ENCODE results near the gene TEP1. TPM values are rescaled to one million over a fixed set of nuclear protein-coding genes. Genes with fewer than 3 reads are reported as not detected.
A peak's percentile ranks its signal among the peaks of the same experiment; 100 is the strongest.

Gene TEP1
- total and polyA plus RNA-seq, 2 experiments from 2014 or later: 3.0 to 8.5 TPM

- no peak for TF ChIP-seq REST (IDR thresholded peaks at IDR 0.05; ENCODE audit: unreplicated experiment)
- no peak for TF ChIP-seq JUNB (IDR thresholded peaks at IDR 0.05; ENCODE audit: unreplicated experiment)
- TF ChIP-seq EZH2 (IDR thresholded peaks at IDR 0.05; ENCODE audit: low read depth, unreplicated experiment): no peak
- TF ChIP-seq ZNF114 (CRISPR knock-in tag; IDR thresholded peaks at IDR 0.05): no peak
- no peak for TF ChIP-seq ETS1 (IDR thresholded peaks at IDR 0.05)
Observed at GRCh38 chr14:20317720-20318119, 95.6 kb downstream of the TEP1 start (continued).

Small RNAs within 50 kb of the gene (small RNA-seq; reads per million reads assigned to genes)
- gene RNA5SP382 (ENCODE audit: low replicate concordance): 8.8 reads per million, percentile 96 among the genes with 10 or more reads in this experiment
- gene SNORA79B (ENCODE audit: low replicate concordance): 0.17 reads per million
- 2,859 reads per million, percentile 100 among the genes with 10 or more reads in this experiment for gene SNORD126 (ENCODE audit: low replicate concordance)

Other genes with a start within 250 kb of the TEP1 start
- gene OR11G2, start 222.6 kb downstream of the TEP1 start, total RNA-seq (2014; rRNA removed; shearing (Covaris generic)): not detected in 2 replicates
- gene OR11G2, start 222.6 kb downstream of the TEP1 start, polyA plus RNA-seq (2016; fragmentation: Nextera tagmentation; extraction: Ambion mirVana): not detected in 2 replicates
- gene OR11H6, start 189.8 kb downstream of the TEP1 start, total RNA-seq (2014; rRNA removed; shearing (Covaris generic)): not detected in 2 replicates
- not detected in 2 replicates for gene OR11H6, start 189.8 kb downstream of the TEP1 start, polyA plus RNA-seq (2016; fragmentation: Nextera tagmentation; extraction: Ambion mirVana)
- gene OR11H7, start 184.5 kb downstream of the TEP1 start, total RNA-seq (2014; rRNA removed; shearing (Covaris generic)): not detected in 2 replicates
- gene OR11H7, start 184.5 kb downstream of the TEP1 start, polyA plus RNA-seq (2016; fragmentation: Nextera tagmentation; extraction: Ambion mirVana): not detected in 2 replicates
- gene OR11H4, start 174.2 kb downstream of the TEP1 start, total RNA-seq (2014; rRNA removed; shearing (Covaris generic)): not detected in 2 replicates
- gene OR11H4, start 174.2 kb downstream of the TEP1 start, polyA plus RNA-seq (2016; fragmentation: Nextera tagmentation; extraction: Ambion mirVana): not detected in 2 replicates
- gene TTC5, start 107.5 kb downstream of the TEP1 start, total RNA-seq (2014; rRNA removed; shearing (Covaris generic)): 14.6 and 16.4 TPM in 2 replicates
- 9.3 and 11.9 TPM in 2 replicates for gene TTC5, start 107.5 kb downstream of the TEP1 start, polyA plus RNA-seq (2016; fragmentation: Nextera tagmentation; extraction: Ambion mirVana)
- 247 and 254 TPM in 2 replicates for gene CCNB1IP1, start 80.2 kb downstream of the TEP1 start, total RNA-seq (2014; rRNA removed; shearing (Covaris generic))
- gene CCNB1IP1, start 80.2 kb downstream of the TEP1 start, polyA plus RNA-seq (2016; fragmentation: Nextera tagmentation; extraction: Ambion mirVana): 108 and 110 TPM in 2 replicates
- 27.0 and 27.8 TPM in 2 replicates for gene PARP2, start 69.9 kb downstream of the TEP1 start, total RNA-seq (2014; rRNA removed; shearing (Covaris generic))
- 39.5 and 42.7 TPM in 2 replicates for gene PARP2, start 69.9 kb downstream of the TEP1 start, polyA plus RNA-seq (2016; fragmentation: Nextera tagmentation; extraction: Ambion mirVana)
- 0.12 and 0.35 TPM in 2 replicates for gene KLHL33, start 22.7 kb upstream of the TEP1 start, total RNA-seq (2014; rRNA removed; shearing (Covaris generic))
- 0.09 and 0.15 TPM in 2 replicates for gene KLHL33, start 22.7 kb upstream of the TEP1 start, polyA plus RNA-seq (2016; fragmentation: Nextera tagmentation; extraction: Ambion mirVana)
- 59.5 and 62.8 TPM in 2 replicates for gene OSGEP, start 41.3 kb upstream of the TEP1 start, total RNA-seq (2014; rRNA removed; shearing (Covaris generic))
- 29.0 and 35.1 TPM in 2 replicates for gene OSGEP, start 41.3 kb upstream of the TEP1 start, polyA plus RNA-seq (2016; fragmentation: Nextera tagmentation; extraction: Ambion mirVana)
- 216 and 247 TPM in 2 replicates for gene APEX1, start 41.7 kb upstream of the TEP1 start, total RNA-seq (2014; rRNA removed; shearing (Covaris generic))
- 279 and 291 TPM in 2 replicates for gene APEX1, start 41.7 kb upstream of the TEP1 start, polyA plus RNA-seq (2016; fragmentation: Nextera tagmentation; extraction: Ambion mirVana)
- gene PIP4P1, start 47.9 kb upstream of the TEP1 start, total RNA-seq (2014; rRNA removed; shearing (Covaris generic)): 24.8 and 26.4 TPM in 2 replicates
- gene PIP4P1, start 47.9 kb upstream of the TEP1 start, polyA plus RNA-seq (2016; fragmentation: Nextera tagmentation; extraction: Ambion mirVana): 18.9 and 20.9 TPM in 2 replicates
- gene PNP, start 55.9 kb upstream of the TEP1 start, total RNA-seq (2014; rRNA removed; shearing (Covaris generic)): 72.3 and 102 TPM in 2 replicates
- 56.1 and 60.7 TPM in 2 replicates for gene PNP, start 55.9 kb upstream of the TEP1 start, polyA plus RNA-seq (2016; fragmentation: Nextera tagmentation; extraction: Ambion mirVana)
- not detected in 2 replicates for gene RNASE10, start 92.0 kb upstream of the TEP1 start, total RNA-seq (2014; rRNA removed; shearing (Covaris generic))
- gene RNASE10, start 92.0 kb upstream of the TEP1 start, polyA plus RNA-seq (2016; fragmentation: Nextera tagmentation; extraction: Ambion mirVana): 0.65 and 0.82 TPM in 2 replicates
- 0.24 and 0.74 TPM in 2 replicates for gene RNASE9, start 147.5 kb upstream of the TEP1 start, total RNA-seq (2014; rRNA removed; shearing (Covaris generic))
- not detected in 2 replicates for gene RNASE9, start 147.5 kb upstream of the TEP1 start, polyA plus RNA-seq (2016; fragmentation: Nextera tagmentation; extraction: Ambion mirVana)
- gene RNASE11, start 174.5 kb upstream of the TEP1 start, total RNA-seq (2014; rRNA removed; shearing (Covaris generic)): not detected in 2 replicates
- not detected in 2 replicates for gene RNASE11, start 174.5 kb upstream of the TEP1 start, polyA plus RNA-seq (2016; fragmentation: Nextera tagmentation; extraction: Ambion mirVana)
- not detected in 2 replicates for gene RNASE12, start 177.9 kb upstream of the TEP1 start, total RNA-seq (2014; rRNA removed; shearing (Covaris generic))
- gene RNASE12, start 177.9 kb upstream of the TEP1 start, polyA plus RNA-seq (2016; fragmentation: Nextera tagmentation; extraction: Ambion mirVana): not detected in 2 replicates
- not detected in 2 replicates for gene OR6S1, start 228.2 kb upstream of the TEP1 start, total RNA-seq (2014; rRNA removed; shearing (Covaris generic))
- not detected in 2 replicates for gene OR6S1, start 228.2 kb upstream of the TEP1 start, polyA plus RNA-seq (2016; fragmentation: Nextera tagmentation; extraction: Ambion mirVana)